Epithelial cell of alveolus of lung (primary cell): ENCODE measurements around the gene STAM. TPM values are rescaled to one million over a fixed set of nuclear protein-coding genes. Genes with fewer than 3 reads are reported as not detected.

Experiments
- total RNA-seq: library from RNA; depleted of rRNA; stranded (reverse); fragments of >200 nt; gene quantifications from 2 replicates; pipeline ENCODE4 v1.2.1, GENCODE V29; 2015

The STAM gene
- total RNA-seq, result 17.6 and 21.4 TPM in 2 replicates

DNA sequence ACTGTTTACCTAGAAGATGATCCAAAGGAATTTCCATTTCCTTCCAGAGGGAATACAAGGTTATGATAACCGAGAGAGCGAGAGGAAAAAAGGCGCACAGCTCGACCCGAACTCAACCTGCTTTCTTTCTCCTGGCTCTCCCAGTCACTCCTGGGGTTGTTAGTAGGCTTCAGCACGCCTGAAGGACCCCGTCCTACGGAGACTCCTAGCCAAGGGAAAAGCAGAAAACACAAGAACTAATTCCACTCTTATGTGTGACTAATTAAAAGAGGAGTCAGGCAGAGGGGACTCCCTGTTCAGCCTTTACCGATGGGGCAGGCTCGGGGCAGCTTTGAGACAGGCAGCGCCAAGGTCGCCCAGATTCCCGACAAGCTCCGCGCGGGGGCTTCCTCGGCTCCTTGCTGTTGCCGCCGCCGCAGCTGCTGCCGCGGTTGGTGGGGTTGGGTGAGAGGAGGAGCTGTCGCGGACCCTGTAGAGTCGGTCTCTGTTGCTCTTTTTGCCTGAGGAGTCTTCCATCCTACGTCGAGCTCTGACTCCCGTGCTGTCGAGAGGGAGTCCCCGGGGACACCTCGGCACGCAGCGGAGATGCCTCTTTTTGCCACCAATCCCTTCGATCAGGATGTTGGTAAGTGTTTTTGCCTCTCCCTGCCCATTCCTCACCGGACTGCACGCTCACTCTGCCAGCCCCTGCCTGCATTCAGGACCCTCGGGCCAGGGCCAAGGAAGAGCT is at the start of gene STAM:
STAM (plus strand) TSS at position 397 of the 730 bp plus-strand sequence; CDS start at position 586, 189 bp downstream.

DNA sequence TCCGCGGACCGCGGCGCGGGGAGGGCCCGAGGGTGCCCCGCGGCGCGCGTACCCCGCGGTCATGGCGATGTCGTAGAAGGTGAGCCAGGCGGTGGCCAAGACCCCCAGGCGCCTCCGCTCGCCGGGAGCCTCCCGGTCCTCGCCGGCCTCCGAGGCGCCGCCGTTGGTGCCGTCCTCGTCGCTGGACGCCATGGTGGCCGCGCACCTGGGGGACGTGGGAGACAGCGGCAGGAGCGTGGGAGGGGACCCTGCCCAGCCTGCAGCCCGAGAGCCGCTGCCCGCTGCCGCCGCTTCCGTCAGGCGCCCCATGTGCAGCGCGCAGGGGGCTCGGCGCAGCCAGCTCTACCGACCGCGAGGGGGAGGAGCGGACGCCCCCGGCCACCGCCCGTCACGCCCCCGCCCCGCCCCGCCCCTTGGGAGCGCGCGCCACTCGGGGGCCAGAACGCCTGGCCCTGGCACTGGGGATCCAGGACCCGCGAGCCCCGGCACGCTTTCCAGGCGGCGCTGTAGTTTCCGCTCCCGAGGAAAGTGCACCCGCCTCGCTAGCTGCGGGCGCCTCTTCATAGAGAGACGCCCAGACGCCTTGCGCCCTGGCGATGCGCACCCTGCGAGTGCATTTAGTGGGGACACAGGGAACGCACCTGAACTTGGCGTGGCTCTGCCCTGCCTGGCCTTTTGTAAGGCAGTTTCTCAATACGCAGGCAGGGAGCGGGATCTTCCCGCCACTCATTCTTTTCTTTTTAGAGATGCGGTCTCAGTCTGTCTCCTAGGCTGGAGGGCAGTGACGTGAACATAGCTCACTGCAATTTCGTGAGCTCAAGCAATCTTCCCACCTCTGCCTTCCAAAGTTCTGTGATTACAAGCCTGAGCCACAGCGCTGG is 26.7 kb upstream of the STAM start, which contains the start of gene HACD1:
HACD1 (minus strand) TSS at position 344 of the 881 bp plus-strand sequence; CDS start at position 309, 35 bp downstream.

DNA sequence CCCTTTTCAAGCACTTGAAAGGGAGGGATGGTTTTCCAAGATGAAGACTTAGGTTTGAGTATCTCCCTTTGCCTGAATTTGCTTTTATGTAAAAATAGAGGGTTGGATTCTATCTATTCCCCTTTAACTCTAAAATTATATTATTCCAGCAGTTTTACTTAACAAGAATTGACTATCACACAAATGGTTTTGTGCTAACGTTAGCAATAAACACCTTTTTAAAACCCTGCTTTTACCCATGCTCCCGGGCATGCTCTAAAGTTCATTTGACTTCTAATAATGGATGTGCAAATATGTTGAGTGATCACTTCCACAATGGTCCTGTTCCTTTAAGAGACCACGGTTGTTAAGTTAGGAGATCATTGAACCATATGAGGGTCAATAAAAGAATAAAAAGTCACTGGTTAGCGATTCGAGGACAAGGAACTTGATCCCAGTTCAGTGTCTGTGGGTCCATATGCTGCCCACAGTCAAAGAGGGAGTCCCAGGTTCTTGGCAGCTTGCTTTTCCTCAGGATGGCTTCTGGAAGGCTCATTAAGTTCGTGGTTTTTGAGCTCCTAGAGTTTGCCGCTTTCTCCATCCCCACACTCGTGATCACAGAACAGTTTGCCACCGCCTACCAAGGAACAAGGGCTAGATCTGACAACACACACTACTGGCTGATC is 108.0 kb downstream of the STAM start, which contains the start of gene TMEM236:
TMEM236 (plus strand) TSS at position 421 of the 665 bp plus-strand sequence; CDS start at position 516, 95 bp downstream.

Other genes starting within 250 kb of the STAM start
- gene ST8SIA6, start 189.6 kb upstream of the STAM start, total RNA-seq, result under 0.01 and 0.88 TPM in 2 replicates
- 7.8 and 13.6 TPM in 2 replicates for gene HACD1, start 26.8 kb upstream of the STAM start, total RNA-seq
- not detected in 2 replicates for gene TMEM236, start 108.0 kb downstream of the STAM start, total RNA-seq
- gene MRC1, start 165.2 kb downstream of the STAM start, total RNA-seq, result 0.13 TPM in 1 of 2 replicates, not detected in the other